Activated CD4-positive, alpha-beta T cell treated with anti-CD3 and anti-CD28 coated beads, Interleukin-2, Interleukin-6, amounts not matched to agents 100 ng/mL and 50 ng/mL, durations not matched to agents 16 hours and 8 hours (primary cell): ENCODE results near the gene KRTAP4-2.
"Not testable (repeated sequence)": the region's sequence is repeated elsewhere in the genome, so short reads cannot be mapped to it uniquely, and the experiment has no call there.

Experiments used
- DNase-seq: peaks from one replicate; pipeline ENCODE4 v3.0.0-alpha.2; 2020

The KRTAP4-2 gene

DNA sequence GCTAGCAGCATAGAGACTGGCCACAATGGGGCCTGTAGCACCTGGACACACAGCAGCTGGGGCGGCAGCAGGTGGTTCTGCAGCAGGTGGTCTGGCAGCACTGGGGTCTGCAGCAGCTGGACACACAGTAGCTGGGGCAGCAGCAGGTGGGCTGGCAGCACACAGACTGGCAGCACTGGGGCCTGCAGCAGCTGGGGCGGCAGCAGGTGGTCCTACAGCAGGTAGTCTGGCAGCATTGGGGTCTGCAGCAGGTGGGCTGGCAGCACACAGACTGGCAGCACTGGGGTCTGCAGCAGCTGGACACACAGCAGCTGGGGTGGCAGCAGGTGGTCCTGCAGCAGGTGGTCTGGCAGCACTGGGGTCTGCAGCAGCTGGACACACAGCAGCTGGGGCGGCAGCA is 17.8 kb downstream of the KRTAP4-2 start:
- not testable (repeated sequence) for DNase-seq

DNA sequence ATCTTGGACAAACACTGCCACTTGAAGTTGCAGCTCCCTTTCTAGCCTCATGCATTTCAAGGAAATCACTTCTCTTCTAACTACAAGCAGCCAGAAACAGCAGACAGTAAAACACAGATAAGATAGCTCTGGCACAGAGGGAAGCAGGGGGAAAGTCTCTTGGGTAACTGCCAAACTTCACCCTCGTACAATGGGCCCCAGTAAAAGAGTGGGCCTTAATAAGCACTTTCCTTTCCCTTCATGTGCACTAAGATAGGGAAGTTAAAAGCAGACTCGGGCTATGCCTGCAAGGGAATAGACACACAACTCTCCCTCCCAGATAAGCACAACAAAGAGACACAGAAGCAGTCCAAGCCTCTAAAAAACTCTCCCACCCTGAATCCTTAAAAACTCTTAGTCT is 24.2 kb downstream of the KRTAP4-2 start:
- DNase-seq, result no peak

DNA sequence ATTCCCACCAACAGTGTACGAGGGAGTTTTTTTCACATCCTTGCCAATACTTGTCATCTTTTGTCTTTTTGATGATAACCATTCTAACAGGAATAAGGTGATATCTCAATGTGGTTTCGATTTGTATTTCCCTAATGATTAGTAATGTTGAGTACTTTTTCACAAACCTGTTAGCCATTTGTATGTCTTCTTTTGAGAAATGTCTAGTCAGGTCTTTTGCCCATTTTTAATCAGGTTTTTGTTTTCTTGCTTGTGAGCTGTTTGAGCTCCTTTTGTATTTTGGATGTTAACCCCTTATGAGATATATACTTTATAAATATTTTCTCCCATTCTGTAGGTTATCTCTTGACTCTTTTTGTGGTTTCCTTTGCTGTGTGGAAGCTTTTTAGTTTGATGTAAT is 26.5 kb downstream of the KRTAP4-2 start:
- DNase-seq, result no peak

DNA sequence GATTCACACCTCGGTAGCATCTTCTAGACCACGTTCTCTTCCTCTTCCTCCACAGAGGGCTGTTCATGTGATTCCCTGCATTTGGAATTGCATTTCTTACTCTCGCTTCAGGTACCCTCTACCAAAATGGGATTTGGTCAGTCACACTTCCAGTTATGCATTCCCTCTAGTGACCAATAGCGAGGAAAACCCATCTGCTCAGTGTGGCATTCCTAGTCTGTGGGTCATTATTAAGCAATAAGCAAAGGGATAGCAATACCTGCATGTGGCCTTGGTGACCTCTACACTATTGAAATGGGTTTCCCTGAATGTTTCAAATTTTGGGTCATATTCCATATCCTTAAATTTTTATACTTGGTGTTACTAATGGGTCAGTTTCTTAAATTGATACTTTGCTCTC is 28.0 kb downstream of the KRTAP4-2 start:
- DNase-seq, result no peak

DNA sequence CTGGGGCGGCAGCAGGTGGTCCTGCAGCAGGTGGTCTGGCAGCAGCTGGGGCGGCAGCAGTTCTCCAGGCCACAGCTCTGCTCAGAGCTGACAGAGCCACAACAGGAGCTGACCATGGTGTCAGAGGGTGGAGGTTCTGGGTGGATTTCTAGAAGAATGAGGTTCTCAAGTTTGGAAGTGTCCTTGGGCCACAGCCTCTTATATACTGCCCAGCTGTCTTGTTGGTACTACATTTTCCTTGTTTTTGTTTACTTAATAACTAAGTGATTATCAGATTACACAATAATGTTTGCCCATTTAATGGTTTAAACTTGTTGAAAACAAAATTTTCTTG is 28.4 kb downstream of the KRTAP4-2 start, which contains the start of gene KRTAP4-5:
TSS of gene KRTAP4-5 (minus strand) at position 174 of the 334 bp plus-strand sequence. CDS start at position 116, 58 bp downstream.
- no peak for DNase-seq

DNA sequence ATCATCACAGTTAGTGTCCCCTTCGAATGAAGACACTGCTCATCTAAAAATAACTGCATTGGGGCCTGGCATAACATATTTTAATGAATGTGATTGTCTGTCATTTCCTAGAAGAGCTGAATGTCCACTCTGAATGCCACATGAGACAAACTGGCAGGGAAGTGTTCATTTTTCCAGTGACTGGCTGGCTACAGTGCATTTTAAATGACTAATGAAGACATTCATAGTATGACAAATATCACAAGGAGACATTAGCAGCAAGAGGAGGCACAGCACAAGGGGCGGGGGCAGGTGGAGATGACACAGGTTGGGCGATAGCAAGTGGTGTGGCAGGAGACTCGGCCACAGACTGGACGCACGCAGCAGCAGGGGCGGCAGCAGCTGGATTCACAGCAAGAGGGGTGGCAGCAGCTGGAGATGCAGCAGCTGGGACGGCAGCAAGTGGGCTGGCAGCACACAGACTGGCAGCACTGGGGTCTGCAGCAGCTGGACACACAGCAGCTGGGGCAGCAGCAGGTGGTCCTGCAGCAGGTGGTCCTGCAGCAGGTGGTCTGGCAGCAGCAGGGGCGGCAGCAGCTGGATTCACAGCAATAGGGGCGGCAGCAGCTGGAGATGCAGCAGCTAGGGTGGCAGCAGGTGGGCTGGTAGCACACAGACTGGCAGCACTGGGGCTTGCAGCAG is 28.9 kb downstream of the KRTAP4-2 start:
- DNase-seq, result not testable (repeated sequence)

DNA sequence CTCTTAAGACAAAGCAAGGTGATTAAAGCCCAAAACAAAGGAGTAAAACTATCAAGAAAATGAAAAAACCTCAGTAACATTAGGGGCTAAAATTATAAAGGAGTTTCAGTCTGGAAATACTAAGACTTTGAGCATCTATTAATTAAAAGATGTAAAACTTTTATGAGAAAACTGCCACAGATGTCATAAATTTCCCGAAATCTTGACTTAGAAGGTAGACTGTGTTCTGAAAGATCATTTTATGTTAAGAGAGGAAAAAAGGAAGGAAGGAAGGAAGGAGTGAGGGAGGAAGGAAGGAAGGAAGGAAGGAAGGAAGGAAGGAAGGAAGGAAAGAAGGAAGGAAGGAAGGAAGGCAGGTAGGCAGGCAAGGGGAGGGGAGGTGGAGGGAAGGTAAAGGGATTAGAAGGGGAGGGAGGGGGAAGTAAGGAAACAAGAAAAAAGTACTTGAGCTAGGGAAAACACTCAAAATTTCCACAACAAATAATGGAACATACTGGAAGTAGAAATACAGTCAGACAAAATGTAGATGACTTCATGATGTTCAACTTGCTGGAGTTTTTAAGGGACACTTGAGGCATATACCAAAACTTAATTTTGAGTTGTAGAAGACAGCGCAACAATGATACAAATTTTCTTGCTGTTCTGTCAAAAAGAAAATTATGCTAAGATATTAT is 30.4 kb downstream of the KRTAP4-2 start:
- no peak for DNase-seq

DNA sequence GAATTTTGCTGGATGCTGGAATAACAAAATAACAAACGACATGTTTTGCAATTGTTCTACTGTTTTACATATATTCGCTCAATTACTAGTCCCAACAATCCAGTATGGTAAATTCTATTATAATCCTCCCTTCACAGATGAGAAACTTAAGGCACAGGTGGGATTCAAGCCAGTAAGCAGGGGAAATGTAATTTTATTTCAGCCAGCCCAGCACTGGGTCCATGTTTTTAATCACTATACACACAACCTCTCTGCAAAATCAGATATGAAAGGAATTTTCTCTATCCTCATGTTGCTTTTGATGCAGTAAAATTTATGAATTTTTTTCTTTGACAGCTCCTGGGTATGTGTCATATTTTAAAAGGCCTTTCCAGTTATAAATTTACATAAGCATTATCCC is 32.8 kb downstream of the KRTAP4-2 start:
- DNase-seq, result no peak

DNA sequence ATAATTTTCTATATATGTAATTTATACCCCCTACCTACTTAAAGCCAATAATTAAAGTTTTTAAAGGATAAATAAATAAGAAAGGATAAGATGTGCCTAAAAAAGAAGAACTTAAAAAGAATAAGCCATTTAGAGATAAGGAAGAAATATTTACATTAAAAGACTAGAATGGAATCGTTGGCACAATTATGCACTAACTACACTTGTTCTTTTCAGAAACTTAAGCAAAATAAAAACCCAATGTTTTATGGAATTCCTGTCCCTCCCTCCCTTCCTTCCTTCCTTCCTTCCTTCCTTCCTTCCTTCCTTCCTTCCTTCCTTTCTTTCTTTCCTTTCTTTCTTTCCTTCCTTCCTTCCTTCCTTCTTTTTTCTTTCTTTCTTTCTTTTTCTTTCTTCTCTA is 33.2 kb downstream of the KRTAP4-2 start:
- DNase-seq, result no peak

DNA sequence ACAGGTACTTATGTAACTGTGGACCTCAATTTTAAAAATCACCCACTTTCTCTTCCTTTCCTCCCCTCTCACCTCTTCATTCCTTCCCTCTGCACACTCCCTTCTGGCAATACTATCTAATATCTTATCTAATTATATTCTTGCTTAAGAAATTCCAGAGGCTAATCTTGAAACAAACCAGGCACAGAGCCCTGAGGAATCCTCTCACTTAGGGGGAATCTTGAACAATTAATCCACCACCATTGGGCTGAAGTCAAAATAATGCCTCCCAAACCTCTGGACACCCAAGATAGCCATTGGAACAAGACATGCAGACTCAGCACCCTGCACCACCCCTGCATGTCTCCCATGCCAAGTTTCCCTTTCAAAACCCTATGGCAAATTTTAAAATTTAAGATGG is 36.7 kb downstream of the KRTAP4-2 start:
- DNase-seq, result no peak

DNA sequence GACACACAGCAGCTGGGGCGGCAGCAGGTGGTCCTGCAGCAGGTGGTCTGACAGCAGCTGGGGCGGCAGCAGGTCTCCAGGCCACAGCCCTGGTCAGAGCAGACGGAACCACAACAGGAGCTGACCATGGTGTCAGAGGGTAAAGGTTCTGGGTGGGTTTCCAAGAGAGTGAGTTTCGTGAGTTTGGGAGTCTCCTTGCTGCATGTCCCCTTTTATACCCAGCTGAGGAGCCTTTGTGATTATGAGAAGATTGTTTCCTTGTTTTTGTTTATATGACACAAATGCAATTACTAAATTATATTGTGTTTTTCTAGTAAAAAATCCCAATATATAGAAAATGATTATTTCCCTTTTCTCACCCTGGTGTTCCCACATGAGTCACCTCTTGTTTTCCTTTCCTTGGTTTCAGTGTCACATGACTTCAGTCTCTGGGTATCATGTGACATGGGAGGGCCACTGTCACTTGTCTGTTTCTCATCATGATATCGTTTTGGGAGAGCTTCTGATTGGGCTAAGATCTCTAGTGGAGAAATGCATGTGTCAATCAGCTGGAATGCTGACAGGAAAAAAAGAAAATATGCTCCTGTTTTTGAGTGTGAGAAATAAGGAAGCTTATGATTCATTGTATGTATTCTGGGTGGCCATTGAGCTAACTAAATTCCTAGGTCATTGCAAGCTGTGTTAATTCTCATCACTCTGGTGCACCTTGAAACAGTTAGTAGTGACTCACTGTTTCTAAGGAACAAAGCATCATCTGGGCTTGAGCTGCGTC is 37.5 kb downstream of the KRTAP4-2 start, which contains the start of gene KRTAP4-6:
TSS of gene KRTAP4-6 (minus strand) at position 185 of the 772 bp plus-strand sequence. CDS start at position 128, 57 bp downstream.
- no peak for DNase-seq

DNA sequence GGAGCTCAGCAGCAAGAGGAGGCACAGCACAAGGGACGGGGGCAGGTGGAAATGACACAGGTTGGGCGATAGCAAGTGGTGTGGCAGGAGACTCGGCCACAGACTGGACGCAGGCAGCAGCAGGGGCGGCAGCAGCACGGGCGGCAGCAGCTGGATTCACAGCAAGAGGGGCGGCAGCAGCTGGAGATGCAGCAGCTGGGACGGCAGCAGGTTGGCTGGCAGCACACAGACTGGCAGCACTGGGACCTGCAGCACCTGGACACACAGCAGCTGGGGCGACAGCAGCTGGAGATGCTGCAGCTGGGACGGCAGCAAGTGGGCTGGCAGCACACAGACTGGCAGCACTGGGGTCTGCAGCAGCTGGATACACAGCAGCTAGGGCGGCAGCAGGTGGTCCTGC is 38.2 kb downstream of the KRTAP4-2 start:
- DNase-seq, result not testable (repeated sequence)

DNA sequence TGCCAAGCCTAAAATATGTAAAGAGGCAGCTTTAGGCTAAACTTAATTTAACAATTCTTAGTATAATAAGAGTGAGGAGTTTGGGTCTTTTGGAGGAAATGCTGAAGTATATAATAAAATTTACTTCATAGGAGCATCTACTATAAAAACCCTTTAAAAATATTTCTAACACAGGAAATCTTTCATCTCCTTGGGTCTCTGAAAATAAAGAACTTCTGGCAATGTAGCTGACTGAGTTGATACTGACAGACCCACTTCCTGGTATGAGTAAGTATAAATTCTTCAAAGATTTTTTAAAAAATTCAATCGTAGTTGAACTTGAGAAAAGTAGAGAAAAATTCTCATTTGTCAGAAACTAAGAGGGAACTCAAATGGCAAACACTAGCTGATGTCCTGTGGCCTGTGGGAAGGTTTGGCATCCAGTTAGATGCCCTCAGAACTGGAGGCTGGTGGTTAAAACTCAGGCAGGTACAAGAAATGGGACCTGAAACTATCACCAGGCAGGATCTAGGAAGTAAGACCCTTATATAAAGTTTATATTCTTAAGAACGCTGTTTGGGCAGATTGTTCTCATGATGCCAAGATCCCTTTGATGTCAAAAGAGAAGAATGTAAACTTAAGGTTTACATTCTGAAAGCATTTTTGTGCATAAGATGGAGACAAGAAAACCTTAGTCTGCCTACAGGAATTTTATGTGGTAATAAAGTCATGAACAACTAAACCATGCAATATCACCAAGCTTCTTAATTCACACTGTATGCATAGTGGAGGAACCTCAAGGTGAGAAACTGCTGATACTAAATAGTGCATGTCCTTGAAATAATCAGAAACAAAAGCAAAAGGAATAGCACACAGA is 43.9 kb downstream of the KRTAP4-2 start:
- no peak for DNase-seq

DNA sequence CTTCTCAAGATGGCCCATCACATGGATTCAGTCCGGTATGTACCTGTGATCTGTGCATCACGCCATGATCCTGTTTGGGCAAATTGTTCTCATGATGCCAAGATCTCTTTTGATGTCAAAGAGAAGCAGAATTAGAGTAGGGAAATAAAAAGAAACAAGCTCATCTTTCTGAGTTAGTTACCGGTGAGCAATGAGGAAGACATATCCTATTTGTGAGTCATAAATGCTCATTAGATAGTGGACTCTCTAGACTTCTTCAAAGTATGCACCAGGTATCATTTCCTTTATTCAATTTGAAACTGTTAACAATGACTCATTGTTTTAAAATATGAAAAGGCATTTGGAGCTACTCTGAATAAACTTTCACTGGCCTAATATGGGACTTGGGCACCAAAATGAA is 46.0 kb downstream of the KRTAP4-2 start:
- DNase-seq, result no peak
